Loucy (cell line): ENCODE measurements around the gene UBLCP1.

Experiments
- EZH2phosphoT487 ChIP-seq: fragments of 200-600 bp; IDR thresholded peaks from 2 replicates; pipeline ENCODE4 v1.6.1; 2018; ENCODE audit warnings: antibody characterized with exemption, mild to moderate bottlenecking, moderate library complexity, borderline replicate concordance
- TF ChIP-seq, protein P1 (sequence below): fragments of 200-600 bp; sonication (generic); conservative IDR thresholded peaks from 2 replicates; pipeline ENCODE4 v1.5.1; 2014; ENCODE audit warnings: mild to moderate bottlenecking, antibody characterized with exemption, low read length

DNA sequence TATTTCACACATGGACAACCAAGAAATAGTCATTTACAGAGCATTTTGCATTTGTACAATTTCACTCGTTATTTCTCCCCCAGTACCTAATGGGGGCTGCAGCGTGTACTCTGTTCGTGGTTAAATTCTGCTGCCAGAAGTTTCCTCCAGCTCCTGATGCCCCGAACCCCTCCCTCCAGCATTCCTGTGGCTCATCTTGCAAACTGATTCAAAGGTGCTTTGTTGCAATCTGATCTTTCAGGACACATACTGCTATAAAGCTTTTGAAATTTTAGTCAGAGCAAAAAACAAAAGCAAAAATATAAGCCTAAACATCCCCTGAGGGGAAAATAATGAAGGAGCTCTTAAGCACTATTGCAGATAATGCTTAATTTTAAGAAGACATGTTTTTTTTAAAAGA, 27.7 kb downstream of the UBLCP1 start:
- no peak for TF ChIP-seq EZH2phosphoT487
- TF ChIP-seq, protein P1, sequence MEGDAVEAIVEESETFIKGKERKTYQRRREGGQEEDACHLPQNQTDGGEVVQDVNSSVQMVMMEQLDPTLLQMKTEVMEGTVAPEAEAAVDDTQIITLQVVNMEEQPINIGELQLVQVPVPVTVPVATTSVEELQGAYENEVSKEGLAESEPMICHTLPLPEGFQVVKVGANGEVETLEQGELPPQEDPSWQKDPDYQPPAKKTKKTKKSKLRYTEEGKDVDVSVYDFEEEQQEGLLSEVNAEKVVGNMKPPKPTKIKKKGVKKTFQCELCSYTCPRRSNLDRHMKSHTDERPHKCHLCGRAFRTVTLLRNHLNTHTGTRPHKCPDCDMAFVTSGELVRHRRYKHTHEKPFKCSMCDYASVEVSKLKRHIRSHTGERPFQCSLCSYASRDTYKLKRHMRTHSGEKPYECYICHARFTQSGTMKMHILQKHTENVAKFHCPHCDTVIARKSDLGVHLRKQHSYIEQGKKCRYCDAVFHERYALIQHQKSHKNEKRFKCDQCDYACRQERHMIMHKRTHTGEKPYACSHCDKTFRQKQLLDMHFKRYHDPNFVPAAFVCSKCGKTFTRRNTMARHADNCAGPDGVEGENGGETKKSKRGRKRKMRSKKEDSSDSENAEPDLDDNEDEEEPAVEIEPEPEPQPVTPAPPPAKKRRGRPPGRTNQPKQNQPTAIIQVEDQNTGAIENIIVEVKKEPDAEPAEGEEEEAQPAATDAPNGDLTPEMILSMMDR, result no peak
